Activated T-cell treated with anti-CD3 and anti-CD28 coated beads, Interleukin-2, amount 50 U/mL, for 48 hours (primary cell): Measurements from ENCODE around the gene RAD50.
"Not testable (repeated sequence)": the region's sequence is repeated elsewhere in the genome, so short reads cannot be mapped to it uniquely, and the experiment has no call there.

Experiments
- DNase-seq, 2 experiments: peaks; one replicate each; pipeline ENCODE4 v3.0.0-alpha.2; 2020

Gene RAD50

GRCh38 chr5:132679166-132679565 is 122.4 kb downstream of the RAD50 start:
- no peak for DNase-seq

GRCh38 chr5:132679717-132680380 is 123.1 kb downstream of the RAD50 start:
- DNase-seq, result no peak

DNA sequence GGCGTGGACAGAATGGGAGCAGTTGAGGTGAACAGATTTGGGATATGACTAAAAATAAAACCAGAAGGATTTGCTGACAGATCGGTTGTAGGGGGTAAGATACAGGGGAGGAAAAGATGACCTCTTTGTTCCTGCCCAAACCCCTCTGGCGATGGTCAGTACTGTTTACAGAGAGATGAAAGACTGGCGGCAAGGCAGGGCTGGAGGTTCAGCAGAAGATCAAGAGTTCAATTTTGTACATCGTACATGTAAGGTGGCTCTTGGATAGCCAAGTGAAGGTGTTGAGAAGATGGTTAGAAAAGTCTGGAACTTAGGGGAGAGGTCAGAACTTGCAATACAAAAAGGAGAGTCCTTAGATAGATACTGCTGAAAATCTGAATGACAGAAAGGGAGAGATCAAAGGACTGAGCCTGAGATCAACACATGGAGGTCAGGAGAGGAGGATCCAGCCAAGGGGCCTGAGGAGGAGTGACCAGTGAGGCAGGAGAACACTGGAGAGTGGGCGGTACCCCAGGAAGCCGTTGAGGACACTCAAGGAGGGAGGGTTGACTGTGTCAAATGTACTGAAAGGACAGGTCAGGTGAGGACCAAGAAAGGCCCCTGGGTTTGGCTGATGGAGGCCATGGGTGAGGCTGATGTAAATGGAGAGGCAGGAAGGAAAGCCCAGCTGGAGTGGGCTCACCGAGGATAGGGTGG is 124.2 kb downstream of the RAD50 start:
- DNase-seq, result no peak

- DNase-seq, result no peak
These were observed 124.7 kb downstream of the RAD50 start for GRCh38 chr5:132681476-132681831.

DNA sequence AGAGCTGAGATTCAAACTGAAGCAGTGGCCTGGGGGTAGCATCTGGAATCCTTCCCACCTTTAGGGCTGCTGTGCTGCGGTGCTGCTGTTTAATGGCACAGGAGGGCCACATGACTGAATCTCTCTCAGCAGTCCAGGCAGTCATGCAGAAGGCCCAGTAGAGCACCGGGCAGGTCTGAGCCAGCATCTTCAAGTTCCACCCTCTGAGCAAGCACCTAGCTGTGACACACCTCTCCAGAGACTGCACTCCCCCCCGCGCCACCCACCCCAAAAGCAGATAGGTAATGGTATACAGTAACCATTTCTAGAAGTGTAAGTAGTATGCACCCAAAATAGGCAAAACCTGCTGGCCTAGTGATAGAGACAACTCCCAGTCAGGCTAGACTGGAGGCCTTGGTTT is 125.2 kb downstream of the RAD50 start:
- DNase-seq, result no peak

- no peak for DNase-seq
These were observed 127.7 kb downstream of the RAD50 start for GRCh38 chr5:132684491-132684890.

DNA sequence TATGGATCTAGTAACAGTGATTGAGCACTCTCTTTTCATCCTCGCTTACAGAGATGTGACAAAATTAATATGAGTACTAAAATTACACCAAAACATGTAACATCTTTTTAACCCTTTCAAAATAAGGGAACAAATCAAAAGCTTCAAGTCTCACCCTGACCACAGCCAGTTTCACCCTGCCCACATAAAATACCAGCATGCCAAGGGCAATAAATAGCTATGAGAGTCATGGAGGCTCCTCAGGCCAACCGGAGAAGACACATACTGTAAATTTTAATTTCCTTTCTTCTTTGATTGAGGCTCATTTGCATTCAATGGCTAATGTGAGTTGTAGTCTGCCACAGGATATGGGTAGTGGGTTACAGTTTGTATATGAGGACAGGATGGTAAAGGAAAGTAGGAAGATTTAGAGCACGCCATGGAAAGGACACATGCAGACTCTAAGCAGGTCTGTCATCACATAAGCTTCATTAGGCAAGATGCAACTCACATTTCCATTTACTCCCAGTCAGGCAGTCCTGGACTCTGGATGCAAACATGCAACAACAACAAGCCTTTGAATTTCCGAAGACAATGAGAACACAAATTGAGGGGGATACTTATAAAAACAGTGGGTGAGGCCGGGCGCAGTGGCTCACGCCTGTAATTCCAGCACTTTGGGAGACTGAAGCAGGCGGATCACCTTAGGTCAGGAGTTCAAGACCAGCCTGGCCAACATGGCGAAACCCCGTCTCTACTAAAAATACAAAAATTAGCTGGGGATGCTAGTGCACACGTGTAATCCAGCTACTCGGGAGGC is 128.3 kb downstream of the RAD50 start:
- DNase-seq, result no peak

DNA sequence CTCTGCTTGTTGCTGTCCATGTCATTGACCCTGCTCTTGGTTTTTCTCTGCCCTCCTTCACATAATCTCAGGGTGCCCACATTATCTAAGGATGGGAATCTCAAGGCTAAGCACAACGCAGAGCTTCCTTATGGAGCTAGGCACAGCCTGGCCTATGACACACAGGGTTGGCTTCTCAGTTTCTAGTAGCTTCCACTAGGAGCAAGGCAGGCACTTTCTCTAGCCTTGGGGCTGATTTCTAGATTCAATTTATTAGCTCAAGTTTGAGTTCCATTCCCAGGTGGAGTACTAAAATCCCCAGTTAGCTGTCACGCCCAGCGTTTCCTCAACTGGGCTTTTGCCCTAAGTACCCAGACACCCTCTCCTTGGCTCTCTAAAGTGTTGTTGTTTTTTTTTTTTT is 129.4 kb downstream of the RAD50 start:
- no peak for DNase-seq

DNA sequence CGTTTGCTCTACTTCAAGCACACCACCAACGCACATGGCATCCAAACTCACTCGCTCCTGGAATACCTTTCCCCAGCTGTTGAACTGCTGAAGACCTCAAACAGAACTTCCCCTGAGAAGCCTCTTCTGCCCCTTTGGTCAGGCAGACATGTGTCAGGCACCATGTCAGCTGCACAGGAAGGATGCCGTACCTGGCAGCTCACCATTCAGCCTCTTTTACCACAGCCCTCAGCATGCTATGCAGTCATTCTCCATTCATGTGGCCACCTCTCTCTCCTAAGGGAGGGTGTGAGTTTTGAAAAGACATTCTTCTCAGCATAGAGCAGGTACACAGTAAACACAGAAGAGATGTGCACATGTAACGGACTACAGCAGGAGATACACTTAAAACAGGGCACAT is 131.2 kb downstream of the RAD50 start:
- DNase-seq, result peak in 1 of 2 experiments; percentile 50

DNA sequence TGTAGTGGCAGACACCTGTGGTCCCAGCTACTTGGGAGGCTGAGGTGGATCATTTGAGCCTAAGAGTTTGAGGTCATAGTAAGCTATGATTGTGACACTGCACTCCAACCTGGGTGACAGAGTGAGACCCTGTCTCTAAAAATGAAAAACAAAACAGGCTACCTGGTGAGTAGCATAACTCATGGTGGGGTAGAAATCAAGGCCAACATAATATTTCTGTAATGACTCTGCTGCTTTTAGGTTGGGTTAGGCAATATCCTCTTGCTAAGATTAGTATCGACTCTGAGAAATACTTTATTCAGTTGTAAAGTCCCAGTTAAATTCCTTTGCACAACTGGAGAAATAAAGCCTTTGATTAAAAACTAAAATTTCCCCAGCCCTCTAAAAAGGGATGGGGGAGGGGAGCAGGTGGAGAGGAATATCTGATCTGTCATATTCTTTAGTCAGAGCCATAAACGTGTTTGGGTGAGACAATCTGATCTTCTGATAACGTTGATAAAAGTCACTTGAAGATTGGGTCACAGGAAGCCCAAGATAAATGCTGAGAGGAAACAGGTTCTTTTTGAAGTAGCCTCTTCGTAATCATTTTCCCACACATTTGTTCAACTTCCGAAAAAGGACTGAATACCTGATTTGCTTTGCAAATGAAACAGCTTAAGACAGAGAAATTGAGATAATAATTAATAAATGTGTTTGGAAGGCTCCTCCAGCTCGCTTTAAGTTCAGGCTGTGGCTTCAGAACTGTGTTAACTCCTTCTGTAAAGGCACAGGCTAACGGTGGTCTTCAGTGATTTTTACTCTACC is 132.0 kb downstream of the RAD50 start:
- no peak for DNase-seq

- no peak for DNase-seq
These were observed 132.7 kb downstream of the RAD50 start for GRCh38 chr5:132689513-132689912.

DNA sequence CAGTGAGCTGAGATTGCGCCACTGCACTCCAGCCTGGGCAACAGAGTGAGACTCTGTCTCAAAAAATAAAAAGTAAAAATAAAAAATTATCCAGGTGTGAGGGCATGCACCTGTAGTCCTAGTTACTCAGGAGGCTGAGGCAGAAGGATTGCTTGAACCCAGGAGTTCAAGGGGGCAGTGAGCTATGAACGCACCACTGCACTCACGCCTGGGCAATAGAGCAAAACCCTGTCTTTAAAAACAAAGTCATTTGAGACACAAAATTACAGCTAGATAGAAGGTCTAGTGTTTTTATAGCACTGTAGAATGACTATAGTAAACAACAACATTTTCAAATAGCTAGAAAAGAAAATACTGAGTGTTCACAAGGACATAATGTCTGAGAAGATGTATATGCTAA is 133.4 kb downstream of the RAD50 start:
- no peak for DNase-seq

DNA sequence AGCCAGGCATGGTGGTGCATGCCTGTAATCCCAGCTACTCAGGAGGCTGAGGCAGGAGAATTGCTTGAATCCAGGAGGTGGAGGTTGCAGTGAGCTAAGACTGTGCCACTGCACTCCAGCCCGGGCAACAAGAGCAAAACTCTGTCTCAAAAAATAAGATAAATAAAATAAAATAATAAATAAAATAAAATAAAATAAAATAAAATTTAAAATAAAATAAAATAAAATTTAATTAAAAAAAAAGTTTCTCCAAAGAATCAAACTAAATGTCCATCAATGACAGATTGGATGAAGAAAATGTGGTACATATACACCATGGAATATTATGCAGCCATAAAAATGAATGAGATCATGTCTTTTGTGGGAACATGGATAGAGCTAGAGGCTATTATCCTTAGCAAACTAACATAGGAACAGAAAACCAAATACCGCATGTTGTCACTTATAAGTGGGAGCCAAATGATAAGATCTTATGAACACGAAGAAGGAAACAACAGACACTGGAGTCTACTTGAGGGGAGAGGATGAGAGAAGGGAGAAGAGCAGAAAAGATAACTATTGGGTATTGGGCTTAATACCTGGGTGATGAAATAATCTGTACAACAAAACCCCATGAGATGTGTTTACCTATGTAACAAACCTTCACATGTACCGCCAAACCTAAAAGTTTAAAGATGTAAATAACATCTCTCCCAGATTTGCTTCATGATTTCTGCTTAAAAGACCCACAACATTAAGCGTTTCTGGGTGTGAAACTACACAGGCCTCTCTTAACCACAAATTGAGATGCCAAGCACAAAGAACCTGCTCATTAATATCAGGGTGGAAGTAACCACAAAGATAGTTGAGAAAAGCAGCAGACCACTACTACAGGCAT is 135.2 kb downstream of the RAD50 start:
- DNase-seq, result not testable (repeated sequence)

GRCh38 chr5:132692632-132692967 is 135.8 kb downstream of the RAD50 start:
- DNase-seq, result no peak
